ENCODE results near the gene PKDREJ.

- TF ChIP-seq, protein P1, sequence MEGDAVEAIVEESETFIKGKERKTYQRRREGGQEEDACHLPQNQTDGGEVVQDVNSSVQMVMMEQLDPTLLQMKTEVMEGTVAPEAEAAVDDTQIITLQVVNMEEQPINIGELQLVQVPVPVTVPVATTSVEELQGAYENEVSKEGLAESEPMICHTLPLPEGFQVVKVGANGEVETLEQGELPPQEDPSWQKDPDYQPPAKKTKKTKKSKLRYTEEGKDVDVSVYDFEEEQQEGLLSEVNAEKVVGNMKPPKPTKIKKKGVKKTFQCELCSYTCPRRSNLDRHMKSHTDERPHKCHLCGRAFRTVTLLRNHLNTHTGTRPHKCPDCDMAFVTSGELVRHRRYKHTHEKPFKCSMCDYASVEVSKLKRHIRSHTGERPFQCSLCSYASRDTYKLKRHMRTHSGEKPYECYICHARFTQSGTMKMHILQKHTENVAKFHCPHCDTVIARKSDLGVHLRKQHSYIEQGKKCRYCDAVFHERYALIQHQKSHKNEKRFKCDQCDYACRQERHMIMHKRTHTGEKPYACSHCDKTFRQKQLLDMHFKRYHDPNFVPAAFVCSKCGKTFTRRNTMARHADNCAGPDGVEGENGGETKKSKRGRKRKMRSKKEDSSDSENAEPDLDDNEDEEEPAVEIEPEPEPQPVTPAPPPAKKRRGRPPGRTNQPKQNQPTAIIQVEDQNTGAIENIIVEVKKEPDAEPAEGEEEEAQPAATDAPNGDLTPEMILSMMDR (IDR thresholded peaks at IDR 0.05), result no peak
- TF ChIP-seq POLR2AphosphoS5 (IDR thresholded peaks at IDR 0.05), result no peak
- no peak for TF ChIP-seq POLR2A (IDR thresholded peaks at IDR 0.05)
These were observed 15.6 kb downstream of the PKDREJ start for GRCh38 chr22:46247443-46247975.

All from prostate gland (tissue), 2 donors.